RWPE1 (cell line): ENCODE results near the gene TSC2.
"Not testable (repeated sequence)": the region's sequence is repeated elsewhere in the genome, so short reads cannot be mapped to it uniquely, and the experiment has no call there.

Experiments
- CTCF ChIA-PET: fragments of 350-600 bp; sonication (Branson Sonifier 250); formaldehyde crosslinking; extraction: SDS; loops from one replicate; lab custom pipeline; 2021; lab: Yijun Ruan, JAX
- POLR2A ChIA-PET: fragments of 400-600 bp; formaldehyde crosslinking; extraction: SDS; loops from one replicate; lab custom pipeline; 2020; ENCODE audit warnings: antibody characterized with exemption; ENCODE audit not compliant: low non-redundant PET; lab: Yijun Ruan, JAX
- DNase-seq: peaks from one replicate; pipeline ENCODE4 v3.0.0; 2012; ENCODE audit warnings: low spot score
- H3K27ac ChIP-seq: fragments of 450-650 bp; 2 replicates; pipeline ENCODE4 v1.5.1; 2017
- TF ChIP-seq, protein P1 (sequence below): fragments of 450-650 bp; conservative IDR thresholded peaks from 2 replicates; pipeline ENCODE4 v1.5.1; 2017; ENCODE audit warnings: low read depth, mild to moderate bottlenecking

TSC2 gene

DNA sequence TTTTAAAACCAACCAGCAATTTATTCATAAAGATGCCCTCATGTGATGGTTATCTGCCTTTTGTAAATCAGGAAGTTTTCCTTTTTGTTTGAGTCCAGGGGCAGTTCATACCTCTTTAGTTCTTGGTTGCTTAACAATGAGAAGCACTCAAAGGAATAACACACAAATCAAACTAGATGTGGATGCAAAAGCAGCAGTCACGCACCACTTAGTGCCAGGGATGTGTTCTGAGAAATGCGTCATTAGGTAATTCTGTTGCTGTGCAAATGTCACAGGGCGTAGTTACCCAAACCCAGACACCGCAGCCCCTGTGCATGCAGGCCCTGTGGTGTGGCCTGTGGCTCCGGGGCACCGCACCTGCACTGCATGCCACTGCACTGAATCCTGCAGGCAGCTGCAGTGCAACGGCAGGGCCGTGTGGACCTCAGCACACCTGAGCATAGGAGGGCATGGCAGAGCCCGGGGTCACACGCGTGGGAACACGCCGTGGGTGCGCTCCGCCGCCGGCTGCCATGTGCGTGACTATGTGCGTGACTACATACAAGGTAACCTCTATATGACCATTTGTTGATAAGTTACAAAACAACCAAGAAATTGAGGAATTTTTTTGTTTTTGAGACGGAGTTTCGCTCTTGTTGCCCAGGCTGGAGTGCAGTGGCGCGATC lies 48.3 kb downstream of the TSC2 start:
- CTCF ChIA-PET, result no interaction called here
- peak overlapping the region; percentile 73 for H3K27ac ChIP-seq
- DNase-seq, result no peak
- POLR2A ChIA-PET, result no interaction called here
- TF ChIP-seq, protein P1, sequence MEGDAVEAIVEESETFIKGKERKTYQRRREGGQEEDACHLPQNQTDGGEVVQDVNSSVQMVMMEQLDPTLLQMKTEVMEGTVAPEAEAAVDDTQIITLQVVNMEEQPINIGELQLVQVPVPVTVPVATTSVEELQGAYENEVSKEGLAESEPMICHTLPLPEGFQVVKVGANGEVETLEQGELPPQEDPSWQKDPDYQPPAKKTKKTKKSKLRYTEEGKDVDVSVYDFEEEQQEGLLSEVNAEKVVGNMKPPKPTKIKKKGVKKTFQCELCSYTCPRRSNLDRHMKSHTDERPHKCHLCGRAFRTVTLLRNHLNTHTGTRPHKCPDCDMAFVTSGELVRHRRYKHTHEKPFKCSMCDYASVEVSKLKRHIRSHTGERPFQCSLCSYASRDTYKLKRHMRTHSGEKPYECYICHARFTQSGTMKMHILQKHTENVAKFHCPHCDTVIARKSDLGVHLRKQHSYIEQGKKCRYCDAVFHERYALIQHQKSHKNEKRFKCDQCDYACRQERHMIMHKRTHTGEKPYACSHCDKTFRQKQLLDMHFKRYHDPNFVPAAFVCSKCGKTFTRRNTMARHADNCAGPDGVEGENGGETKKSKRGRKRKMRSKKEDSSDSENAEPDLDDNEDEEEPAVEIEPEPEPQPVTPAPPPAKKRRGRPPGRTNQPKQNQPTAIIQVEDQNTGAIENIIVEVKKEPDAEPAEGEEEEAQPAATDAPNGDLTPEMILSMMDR, result no peak

DNA sequence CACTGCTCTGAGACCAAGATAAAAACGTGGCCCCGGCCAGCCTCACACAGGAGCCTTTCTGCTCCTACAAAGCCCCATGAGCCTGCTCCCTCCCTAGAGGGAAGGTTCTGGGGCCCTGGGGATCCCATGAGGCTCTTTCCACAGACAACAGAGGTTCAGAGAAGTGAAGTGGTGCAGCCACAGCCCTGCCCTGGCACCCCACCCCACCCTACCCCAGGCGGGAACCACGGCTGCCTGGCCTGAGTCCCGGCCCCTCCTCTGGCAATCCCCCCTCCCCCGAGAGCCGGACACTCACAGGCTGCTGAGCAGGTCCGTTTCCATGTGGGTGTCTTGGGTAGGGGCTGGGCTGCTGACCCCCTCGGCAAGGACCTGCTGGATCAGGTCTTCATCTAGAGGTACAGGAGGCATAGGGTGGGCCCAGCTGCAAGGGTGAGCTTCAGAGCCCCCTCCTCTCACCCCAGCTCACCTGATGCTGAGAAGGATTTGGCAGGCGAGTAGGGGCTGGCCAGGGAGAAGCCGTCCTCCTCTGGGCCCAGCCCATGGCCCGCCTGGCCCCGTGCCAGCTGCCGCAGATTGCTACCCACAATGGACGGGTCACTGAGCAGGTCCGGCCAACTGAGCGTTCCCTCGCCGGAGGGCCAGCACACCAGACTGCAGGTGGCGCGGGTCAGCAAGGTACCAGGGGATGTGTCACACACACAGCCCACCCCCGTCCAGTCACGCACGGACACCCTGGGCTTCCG lies 49.2 kb downstream of the TSC2 start:
- H3K27ac ChIP-seq, result peak overlapping the region; percentile 73
- ChIA-PET POLR2A (no interaction called here), CTCF (interaction anchor here (0.6 kb wide), 1 partner anchor 43 kb away, joined by 4 read pairs; no protein-coding TSS in a partner anchor)
- TF ChIP-seq, protein P1, result no peak
- no peak for DNase-seq

DNA sequence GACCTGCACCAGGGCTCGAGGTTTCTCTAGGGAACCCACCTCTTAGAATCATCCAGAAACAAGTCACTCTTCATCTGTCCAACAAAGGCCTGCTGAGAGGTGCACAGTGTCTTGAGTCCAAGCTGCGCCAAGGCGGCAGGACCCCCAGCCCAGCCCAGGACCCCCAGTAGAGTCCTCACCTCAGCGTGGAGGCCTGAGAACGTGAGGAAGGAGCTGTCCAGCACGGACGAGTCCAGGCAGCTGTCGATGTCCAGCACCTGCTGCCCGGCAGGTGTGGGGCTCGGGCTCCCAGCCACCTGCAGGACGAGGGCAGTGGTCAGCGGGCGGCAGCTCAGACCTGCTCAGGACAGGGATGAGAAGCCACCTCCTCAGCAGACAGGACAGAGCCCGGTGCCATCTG lies 49.9 kb downstream of the TSC2 start:
- CTCF ChIA-PET, result interaction anchor here (0.6 kb wide), 1 partner anchor 43 kb away, joined by 4 read pairs; no protein-coding TSS in a partner anchor
- DNase-seq, POLR2A ChIA-PET: not testable (repeated sequence)
- peak overlapping the region; percentile 73; the same call in 1 of the 2 replicates for H3K27ac ChIP-seq

GRCh38 chr16:2101581-2101980 lies 53.8 kb downstream of the TSC2 start:
- DNase-seq, POLR2A ChIA-PET, CTCF ChIA-PET, H3K27ac ChIP-seq: not testable (repeated sequence)

DNA sequence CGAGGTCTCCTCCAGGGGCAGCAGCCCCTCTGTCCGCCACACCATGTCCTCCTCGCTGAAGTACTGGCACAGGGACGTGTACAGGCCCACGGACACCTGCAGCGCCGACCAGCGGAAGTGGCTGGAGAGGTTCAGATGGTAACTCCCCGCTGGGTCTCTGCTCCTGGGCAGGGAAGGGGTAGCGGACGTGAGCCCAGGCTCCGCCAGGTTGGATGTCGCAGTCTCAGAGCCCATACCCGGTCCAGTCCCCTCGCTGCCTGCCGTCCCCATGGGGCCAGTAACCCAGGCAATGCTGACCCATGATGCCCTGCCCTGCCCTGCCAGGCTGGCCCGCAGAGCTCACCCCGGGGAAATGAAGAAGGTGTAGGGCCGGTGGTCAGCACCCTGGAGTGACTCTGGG lies 54.7 kb downstream of the TSC2 start:
- ChIA-PET POLR2A (no interaction called here), CTCF (no interaction called here)
- TF ChIP-seq, protein P1, result no peak
- H3K27ac ChIP-seq, result no peak overlapping the region
- no peak for DNase-seq

DNA sequence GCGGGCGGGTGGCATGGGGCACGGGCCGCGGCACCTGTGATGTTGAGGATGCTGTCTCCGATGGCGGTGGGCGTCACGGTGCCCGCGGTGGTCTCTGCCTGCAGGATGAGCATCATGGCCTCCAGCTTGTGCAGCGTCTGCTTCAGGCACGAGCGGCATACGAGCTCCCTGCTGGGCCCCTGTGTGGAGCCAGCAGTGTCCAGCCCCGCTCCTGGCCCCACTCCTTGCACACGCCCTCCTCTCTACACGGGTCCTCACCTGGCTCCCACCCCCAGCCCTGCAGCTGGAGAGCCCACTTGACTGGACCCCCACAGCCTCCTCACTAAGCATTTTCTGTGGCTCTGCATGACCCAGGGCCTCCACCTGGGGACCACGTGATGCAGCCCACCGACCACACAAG lies 56.7 kb downstream of the TSC2 start:
- DNase-seq, H3K27ac ChIP-seq, CTCF ChIA-PET, POLR2A ChIA-PET: not testable (repeated sequence)

GRCh38 chr16:2105291-2105690 lies 57.5 kb downstream of the TSC2 start:
- CTCF ChIA-PET, POLR2A ChIA-PET, DNase-seq: not testable (repeated sequence)
- peak overlapping the region; percentile 30 for H3K27ac ChIP-seq

GRCh38 chr16:2105769-2106168 lies 58.0 kb downstream of the TSC2 start:
- POLR2A ChIA-PET, CTCF ChIA-PET, DNase-seq: not testable (repeated sequence)

DNA sequence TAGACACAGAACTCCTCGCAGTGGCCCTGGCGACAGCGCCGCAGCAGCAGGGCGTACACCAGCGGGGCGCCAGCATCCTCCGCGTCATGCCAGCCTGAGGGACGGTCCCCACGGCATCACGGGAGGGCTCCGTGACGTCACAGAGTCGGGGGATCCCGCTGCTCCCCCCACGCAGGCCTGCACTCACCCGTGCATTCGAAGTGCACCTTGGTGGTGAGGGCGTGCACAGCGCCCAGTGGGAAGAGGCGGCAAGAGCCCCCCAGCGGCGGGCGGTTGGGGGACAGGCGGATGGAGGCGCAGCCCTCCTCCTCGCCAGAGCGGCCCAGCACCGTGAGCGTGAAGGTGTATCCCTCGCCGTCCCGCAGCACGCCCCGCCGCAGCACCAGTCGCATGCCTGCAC lies 58.4 kb downstream of the TSC2 start:
- DNase-seq, H3K27ac ChIP-seq, POLR2A ChIA-PET, CTCF ChIA-PET: not testable (repeated sequence)

More at GRCh38 chr16:2105769-2106168, 58.0 kb downstream of the TSC2 start:
- H3K27ac ChIP-seq, result peak overlapping the region; percentile 30

- DNase-seq, result peak; percentile 48
- CTCF ChIA-PET, POLR2A ChIA-PET: not testable (repeated sequence)
Measured at GRCh38 chr16:2107121-2107790, 59.5 kb downstream of the TSC2 start.

DNA sequence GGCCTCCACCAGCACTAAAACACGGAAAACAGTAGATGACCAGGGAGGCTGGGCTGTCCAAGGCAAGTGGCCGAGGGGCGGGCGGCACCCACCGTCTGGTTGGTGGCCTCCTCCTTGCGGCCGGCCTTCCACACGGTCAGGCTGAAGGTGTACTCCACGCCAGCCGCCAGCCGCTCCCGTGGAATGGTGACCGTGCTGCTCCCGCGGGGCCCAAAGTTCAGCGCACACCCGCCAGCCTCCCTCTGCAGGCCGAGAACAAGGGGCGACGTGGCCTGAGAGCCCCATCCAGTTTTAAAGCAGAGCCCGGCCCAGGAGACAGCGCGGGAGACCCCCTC lies 60.0 kb downstream of the TSC2 start:
- CTCF ChIA-PET, DNase-seq, POLR2A ChIA-PET: not testable (repeated sequence)
- H3K27ac ChIP-seq, result peak overlapping the region; percentile 44; the same call in 1 of the 2 replicates

More at GRCh38 chr16:2107121-2107790, 59.5 kb downstream of the TSC2 start:
- peak overlapping the region; percentile 44 for H3K27ac ChIP-seq

DNA sequence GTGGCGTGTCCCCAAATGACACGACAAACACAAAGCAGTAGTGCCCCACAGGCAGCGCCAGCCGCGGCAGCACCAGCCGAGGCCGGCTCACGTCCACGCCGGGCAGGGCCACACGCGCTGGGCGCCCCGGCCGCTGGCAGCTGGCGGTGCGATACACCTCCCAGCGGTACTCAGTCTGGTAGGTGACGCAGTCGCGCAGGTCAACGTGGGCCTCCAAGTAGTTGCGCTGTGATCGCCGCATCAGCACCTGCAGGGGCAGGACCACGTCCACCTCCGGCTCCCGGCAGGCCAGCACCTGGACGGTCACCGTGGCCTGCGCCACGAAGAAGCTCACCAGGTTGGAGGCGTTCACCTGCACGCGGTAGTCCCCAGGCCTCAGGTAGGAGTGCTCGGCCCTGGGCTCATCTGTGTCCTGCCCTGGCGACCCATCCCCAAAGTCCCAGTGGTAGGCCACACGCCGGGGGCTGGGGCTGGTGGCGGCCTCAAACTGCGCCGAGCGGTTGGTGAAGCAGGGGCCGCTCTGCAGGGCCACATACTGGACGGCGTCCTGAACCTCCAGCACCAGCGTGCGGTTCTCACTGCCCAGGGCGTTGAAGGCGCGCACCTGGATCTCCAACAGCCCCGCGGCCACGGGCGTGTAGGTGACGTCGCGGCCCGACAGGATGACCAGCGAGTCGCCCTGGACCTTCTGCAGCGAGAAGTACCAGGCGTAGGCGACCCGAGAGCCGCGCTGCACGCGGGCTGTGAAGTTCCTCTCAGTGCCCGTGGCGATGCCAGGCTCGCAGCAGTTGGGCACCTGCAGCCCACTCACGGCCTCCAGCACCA lies 60.9 kb downstream of the TSC2 start:
- POLR2A ChIA-PET, CTCF ChIA-PET, H3K27ac ChIP-seq, DNase-seq: not testable (repeated sequence)

GRCh38 chr16:2109271-2109580 lies 61.4 kb downstream of the TSC2 start:
- H3K27ac ChIP-seq, POLR2A ChIA-PET, CTCF ChIA-PET, DNase-seq: not testable (repeated sequence)
